Renal cortex interstitium (tissue), 11 donors: ENCODE results near the gene CDC42BPB. TPM values are rescaled to one million over a fixed set of nuclear protein-coding genes. Genes with fewer than 3 reads are reported as not detected.
"Not testable (repeated sequence)": the region's sequence is repeated elsewhere in the genome, so short reads cannot be mapped to it uniquely, and the experiment has no call there.

Source experiments
- DNase-seq, 11 donors: peaks; one replicate each; pipeline ENCODE4 v3.0.0-alpha.2; 2013; ENCODE audit warnings: low read depth in 9 of 11, low spot score in 4 of 11; ENCODE audit errors: extremely low read depth in 1 of 11
- polyA plus RNA-seq, 3 donors: library from polyadenylated mRNA; unstranded; fragments of 120-200 nt; gene quantifications; one replicate each; pipeline ENCODE4 v1.2.1, GENCODE V29; 2013; ENCODE audit not compliant: insufficient read length in 3 of 3

The CDC42BPB gene
- polyA plus RNA-seq, 3 donors = 74.0 to 98.5 (median 84.0) TPM

- no peak for DNase-seq
Observed at GRCh38 chr14:103064436-103064835, 7.1 kb upstream of the CDC42BPB start.

DNA sequence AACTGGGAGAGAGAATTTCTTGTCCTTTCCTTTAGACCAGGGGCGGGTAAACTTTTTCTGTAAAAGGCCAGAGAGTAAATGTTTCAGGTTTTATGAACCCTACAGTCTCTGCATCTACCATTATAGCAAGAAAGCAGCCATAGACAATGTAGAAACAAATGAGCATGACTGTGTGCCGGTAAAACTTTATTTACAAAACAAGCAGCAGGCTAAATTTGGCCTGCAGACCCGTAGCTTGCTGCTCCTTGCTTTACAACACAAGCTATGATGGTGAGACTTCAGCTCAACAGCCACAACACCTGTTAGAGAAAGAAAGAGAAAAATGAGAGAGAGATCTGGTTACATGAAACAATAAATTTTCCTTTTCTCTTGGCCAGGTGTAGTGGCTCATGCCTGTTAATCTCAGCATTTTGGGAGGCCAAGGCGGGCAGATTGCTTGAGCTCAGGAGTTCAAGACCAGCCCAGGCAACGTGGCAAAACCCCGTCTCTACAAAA is 4.2 kb upstream of the CDC42BPB start:
- DNase-seq = no peak

GRCh38 chr14:103059556-103059955 is 2.2 kb upstream of the CDC42BPB start:
- DNase-seq = no peak

GRCh38 chr14:103058164-103059055 is 1.1 kb upstream of the CDC42BPB start:
- no peak for DNase-seq

DNA sequence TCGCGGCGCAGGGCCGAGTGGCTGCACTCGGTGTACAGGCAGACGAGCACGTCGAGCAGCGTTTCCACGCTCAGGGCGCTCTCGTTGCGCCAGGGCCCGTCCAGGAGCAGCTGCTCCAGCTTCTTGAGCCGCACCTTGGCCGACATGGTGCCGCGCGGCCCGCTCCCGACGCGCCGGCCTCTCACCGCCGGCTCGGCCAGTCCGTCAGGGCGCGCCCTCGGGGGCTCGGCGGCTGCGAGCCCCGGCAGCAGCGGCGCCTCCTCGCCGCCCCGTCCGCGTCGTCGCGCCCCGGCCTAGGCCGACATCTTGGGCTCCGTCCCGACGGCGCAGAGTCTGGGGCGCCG is 349 bp downstream of the CDC42BPB start:
- no peak for DNase-seq

DNA sequence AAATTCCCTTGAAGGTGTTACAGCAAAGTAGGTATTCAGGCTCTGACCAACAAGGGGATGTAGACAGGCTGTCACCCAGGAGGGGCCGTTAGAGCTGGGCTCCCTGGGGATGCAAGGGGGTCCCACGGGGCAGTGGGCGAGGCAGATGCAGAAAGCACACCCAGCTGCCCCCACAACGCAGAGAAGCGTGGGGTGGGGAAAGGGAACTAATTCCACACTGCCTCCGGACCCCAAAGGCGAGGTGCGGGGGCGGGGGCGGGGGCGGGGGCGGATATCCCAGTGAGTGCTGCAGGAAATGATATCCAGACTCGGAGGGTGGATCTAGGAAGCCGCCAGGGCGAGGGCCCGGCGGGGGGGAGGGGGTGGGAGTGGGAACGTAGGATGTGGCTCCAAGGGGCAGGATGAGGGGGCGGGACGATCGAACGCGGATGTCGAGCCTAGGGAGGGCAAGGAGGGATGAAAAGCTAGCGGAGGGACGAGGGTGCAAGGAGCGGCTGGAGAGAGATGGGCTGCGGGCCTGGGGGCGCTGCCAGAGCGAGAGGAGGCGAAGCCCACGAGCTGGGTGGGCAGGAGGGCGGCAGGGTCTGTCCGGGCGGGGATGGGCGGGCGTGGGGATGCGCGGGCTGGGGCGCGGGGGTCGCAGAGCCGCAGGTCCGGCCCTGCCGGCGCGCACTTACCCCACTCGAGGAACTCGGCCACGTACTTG is 874 bp downstream of the CDC42BPB start:
- DNase-seq = peak in 4 of 11 donors; percentile 56 to 68 (median 62)

- no peak for DNase-seq
Observed at GRCh38 chr14:103055695-103056094, 1.7 kb downstream of the CDC42BPB start.

DNA sequence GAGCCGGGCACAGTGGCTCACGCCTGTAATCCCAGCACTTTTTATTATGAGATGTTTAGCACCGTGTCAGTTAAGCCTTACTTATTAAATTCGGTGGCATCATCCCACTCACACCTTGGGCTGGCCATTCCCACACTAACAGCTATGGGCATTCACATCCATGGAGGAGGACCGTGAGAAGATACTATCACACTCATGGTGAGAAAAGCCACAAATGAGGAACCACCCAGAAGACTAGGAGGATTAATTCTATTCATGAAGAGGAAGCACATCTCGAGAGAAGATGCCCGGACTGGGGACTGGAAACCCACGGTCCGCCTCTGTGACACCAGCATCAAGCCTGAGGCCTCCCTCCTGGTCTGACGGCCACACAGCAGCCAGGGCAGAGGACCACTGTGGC is 4.9 kb downstream of the CDC42BPB start:
- no peak for DNase-seq

- DNase-seq = no peak
Observed at GRCh38 chr14:103050935-103051334, 6.4 kb downstream of the CDC42BPB start.

GRCh38 chr14:103047453-103047852 is 9.9 kb downstream of the CDC42BPB start:
- DNase-seq = not testable (repeated sequence)

GRCh38 chr14:103045371-103045869 is 11.9 kb downstream of the CDC42BPB start:
- no peak for DNase-seq

GRCh38 chr14:103043257-103044015 is 13.9 kb downstream of the CDC42BPB start:
- DNase-seq = no peak

GRCh38 chr14:103041464-103041863 is 15.9 kb downstream of the CDC42BPB start:
- DNase-seq = no peak

DNA sequence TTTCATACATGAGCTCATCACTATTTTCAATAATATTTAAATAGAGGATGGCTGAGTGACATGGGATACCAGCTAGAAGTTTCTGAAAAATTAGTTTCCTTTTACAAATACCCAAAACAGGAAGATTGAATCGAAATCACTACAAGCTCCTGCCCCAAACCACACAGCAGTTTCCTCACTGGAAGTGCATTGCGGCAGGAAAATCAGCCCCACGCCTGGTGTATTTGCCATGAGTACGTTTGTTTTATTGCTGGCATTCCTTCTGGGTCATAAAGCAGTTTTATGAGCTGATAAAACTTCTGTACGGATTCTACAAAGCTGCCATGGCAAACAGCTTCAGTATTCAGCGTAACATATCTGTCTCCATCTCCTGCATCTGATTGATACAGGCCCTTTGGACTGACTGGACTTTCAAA is 23.7 kb downstream of the CDC42BPB start:
- DNase-seq = no peak

- no peak for DNase-seq
Observed at GRCh38 chr14:103031956-103032355, 25.4 kb downstream of the CDC42BPB start.

DNA sequence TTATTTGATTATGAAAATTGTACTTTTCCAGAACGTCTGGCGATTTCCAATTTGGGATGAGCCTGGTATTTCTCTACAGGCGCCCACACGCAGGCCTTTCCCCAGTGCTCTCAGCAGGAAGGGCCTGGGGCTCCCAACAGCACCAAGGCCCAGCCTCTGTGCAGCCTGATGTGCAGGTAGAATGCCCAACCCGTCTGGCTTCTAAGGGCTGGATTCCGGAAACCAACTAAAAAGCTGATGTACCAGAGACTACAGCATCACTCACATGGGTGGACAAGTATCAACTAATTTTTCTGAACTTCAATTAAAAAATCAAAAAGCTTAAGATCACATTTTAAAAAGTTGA is 25.8 kb downstream of the CDC42BPB start:
- DNase-seq = no peak

DNA sequence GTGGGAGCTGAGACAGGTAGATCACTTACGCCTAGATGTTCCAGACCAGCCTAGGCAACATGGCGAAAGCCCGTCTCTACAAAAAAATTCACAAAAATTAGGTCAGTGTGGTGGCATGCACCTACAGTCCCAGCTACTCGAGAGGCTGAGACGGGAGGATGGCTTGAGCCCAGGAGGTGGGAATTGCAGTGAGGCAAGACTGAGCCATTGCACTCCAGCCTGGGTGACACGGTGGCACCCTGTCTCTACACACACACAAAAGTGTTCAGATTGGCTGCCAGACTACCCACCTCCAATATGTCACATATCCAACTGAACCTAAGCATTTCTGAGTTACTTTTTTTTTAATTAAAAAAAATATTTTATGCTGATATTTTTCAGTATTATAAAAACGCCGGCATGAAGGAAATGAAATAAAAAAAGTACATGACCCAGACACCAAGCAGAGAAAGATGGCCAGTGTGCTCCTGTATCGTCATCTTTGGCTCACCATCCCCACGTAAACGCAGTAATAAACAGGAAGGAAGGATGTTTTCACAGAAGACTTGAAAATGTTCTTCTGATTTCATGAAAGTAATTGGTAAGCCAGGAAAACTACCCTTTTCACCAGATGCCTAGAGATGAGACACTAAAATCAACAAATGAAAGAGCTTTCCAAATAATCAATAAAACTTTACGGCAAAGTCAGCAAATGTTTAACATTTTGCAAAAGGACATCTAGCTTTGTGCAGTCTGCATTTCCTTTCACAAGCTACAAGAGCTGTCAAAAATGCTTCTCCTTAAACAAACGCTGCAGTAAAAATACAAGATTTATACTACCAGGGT is 26.4 kb downstream of the CDC42BPB start:
- DNase-seq = no peak

DNA sequence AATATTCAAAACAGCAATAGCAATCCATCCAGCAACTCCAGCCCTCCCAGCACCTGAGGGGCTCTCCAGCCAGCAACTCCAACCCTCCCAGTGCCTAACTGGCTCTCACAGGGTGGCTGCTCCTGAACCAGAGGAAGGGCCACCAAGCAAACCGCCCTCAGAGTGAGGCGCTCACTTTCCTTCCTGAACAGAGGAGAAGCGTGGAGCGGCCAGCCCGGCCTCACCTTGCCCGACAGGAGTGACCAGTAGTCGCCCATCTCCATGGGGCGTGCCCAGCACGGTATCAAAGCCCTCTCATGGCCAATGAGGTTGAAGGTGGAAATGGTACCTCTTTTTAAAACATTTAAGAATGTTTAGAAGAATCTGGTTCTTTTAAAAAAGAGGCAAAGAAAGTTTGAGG is 27.4 kb downstream of the CDC42BPB start:
- DNase-seq = no peak

GRCh38 chr14:103028772-103029171 is 28.6 kb downstream of the CDC42BPB start:
- DNase-seq = no peak
